ENCODE measurements around the gene INPP4A. TPM values are rescaled to one million over a fixed set of nuclear protein-coding genes. Genes with fewer than 3 reads are reported as not detected.

Gene INPP4A
- total and polyA plus RNA-seq, 2 of the 13 experiments (the other 11 are each of a cell fraction or from before 2014, with no cell fraction given): 10.1 to 10.9 TPM

DNA sequence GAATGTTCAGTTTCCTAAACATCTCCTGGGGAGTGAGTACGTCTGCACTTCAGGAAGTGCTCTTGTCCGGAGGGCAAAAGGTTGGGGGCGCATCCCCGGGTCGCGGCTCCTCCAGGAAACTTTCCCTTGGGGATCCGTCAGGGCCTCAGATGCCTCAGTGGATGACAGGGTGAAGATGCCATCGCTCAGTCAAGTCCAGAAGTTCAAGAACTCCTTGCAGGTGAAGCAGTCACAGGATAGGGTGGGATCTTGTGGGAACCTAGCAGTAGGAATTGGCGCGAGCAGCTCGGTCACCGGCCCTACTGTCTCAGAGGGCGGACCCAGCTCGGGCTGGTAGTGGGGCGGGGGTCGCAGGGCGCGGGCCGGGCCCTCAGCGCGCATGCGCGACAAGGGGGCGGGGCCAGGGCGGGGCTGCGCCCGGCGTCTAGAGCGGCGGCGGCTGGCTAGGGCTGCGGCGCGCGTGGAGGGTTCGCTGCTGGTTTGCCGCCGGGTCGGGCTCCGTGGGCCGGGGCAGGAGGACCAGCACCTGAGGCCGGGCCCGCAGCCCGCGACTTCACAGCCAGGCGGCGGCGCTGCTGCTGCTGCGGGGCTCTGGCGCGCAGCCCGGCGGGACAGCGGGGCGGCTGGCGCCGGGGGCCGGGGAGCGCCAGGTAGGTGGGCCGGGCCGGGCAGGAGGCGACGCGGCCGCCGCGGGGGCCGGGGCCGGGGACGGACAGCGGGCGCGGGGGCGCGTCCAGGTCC lies at the start of gene INPP4A (continued):
- no peak for TF ChIP-seq FOXJ3 (CRISPR knock-in tag; IDR thresholded peaks at IDR 0.05; ENCODE audit: borderline replicate concordance)
- 0 out of 2 replicates have a peak, but pooled peaks have one; percentile 18 for TF ChIP-seq ZFP36L2 (CRISPR knock-in tag; IDR thresholded peaks at IDR 0.05)
- TF ChIP-seq LRRFIP1 (CRISPR knock-in tag; conservative IDR thresholded peaks at IDR 0.05): no peak; the same call in 1 of the 2 replicates
- TF ChIP-seq KDM2A (CRISPR knock-in tag; IDR thresholded peaks at IDR 0.05; ENCODE audit: borderline replicate concordance, low read depth): 0 out of 2 replicates have a peak, but pooled peaks have one; percentile 24
- TF ChIP-seq, protein P1, sequence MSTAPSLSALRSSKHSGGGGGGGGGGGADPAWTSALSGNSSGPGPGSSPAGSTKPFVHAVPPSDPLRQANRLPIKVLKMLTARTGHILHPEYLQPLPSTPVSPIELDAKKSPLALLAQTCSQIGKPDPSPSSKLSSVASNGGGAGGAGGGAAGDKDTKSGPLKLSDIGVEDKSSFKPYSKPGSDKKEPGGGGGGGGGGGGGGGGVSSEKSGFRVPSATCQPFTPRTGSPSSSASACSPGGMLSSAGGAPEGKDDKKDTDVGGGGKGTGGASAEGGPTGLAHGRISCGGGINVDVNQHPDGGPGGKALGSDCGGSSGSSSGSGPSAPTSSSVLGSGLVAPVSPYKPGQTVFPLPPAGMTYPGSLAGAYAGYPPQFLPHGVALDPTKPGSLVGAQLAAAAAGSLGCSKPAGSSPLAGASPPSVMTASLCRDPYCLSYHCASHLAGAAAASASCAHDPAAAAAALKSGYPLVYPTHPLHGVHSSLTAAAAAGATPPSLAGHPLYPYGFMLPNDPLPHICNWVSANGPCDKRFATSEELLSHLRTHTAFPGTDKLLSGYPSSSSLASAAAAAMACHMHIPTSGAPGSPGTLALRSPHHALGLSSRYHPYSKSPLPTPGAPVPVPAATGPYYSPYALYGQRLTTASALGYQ (CRISPR knock-in tag; IDR thresholded peaks at IDR 0.05): no peak
- no peak for TF ChIP-seq RARG (CRISPR knock-in tag; IDR thresholded peaks at IDR 0.05; ENCODE audit: low read depth)
- no peak for TF ChIP-seq SMAD3 (CRISPR knock-in tag; IDR thresholded peaks at IDR 0.05)
- no peak for TF ChIP-seq THAP8 (CRISPR knock-in tag; IDR thresholded peaks at IDR 0.05; ENCODE audit: borderline replicate concordance)
- peak; percentile 50; the same call in 1 of the 2 replicates for TF ChIP-seq POLR2AphosphoS5 (IDR thresholded peaks at IDR 0.05; ENCODE audit: low read depth, low read length)
- TF ChIP-seq ISL2 (CRISPR knock-in tag; IDR thresholded peaks at IDR 0.05): 0 out of 2 replicates have a peak, but pooled peaks have one; percentile 28
- TF ChIP-seq, protein P2, sequence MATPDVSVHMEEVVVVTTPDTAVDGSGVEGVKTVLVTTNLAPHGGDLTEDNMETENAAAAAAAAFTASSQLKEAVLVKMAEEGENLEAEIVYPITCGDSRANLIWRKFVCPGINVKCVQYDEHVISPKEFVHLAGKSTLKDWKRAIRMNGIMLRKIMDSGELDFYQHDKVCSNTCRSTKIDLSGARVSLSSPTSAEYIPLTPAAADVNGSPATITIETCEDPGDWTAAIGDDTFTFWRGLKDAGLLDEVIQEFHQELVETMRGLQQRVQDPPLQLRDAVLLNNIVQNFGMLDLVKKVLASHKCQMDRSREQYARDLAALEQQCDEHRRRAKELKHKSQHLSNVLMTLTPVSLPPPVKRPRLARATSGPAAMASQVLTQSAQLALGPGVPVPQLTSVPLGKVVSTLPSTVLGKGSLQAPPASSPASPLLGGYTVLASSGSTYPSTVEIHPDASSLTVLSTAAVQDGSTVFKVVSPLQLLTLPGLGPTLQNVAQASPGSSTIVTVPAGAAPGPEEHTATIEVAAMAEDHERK (CRISPR knock-in tag; IDR thresholded peaks at IDR 0.05; ENCODE audit: low read depth): no peak
- 0 out of 2 replicates have a peak, but pooled peaks have one; percentile 30 for TF ChIP-seq ZBTB46 (CRISPR knock-in tag; IDR thresholded peaks at IDR 0.05; ENCODE audit: borderline replicate concordance)
- peak; percentile 44; the same call in 1 of the 2 replicates for TF ChIP-seq ZNF138 (CRISPR knock-in tag; IDR thresholded peaks at IDR 0.05; ENCODE audit: low read depth)
- TF ChIP-seq, protein P3, sequence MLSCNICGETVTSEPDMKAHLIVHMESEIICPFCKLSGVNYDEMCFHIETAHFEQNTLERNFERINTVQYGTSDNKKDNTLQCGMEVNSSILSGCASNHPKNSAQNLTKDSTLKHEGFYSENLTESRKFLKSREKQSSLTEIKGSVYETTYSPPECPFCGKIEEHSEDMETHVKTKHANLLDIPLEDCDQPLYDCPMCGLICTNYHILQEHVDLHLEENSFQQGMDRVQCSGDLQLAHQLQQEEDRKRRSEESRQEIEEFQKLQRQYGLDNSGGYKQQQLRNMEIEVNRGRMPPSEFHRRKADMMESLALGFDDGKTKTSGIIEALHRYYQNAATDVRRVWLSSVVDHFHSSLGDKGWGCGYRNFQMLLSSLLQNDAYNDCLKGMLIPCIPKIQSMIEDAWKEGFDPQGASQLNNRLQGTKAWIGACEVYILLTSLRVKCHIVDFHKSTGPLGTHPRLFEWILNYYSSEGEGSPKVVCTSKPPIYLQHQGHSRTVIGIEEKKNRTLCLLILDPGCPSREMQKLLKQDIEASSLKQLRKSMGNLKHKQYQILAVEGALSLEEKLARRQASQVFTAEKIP (CRISPR knock-in tag; IDR thresholded peaks at IDR 0.05; ENCODE audit: borderline replicate concordance): no peak
- TF ChIP-seq, protein P4, sequence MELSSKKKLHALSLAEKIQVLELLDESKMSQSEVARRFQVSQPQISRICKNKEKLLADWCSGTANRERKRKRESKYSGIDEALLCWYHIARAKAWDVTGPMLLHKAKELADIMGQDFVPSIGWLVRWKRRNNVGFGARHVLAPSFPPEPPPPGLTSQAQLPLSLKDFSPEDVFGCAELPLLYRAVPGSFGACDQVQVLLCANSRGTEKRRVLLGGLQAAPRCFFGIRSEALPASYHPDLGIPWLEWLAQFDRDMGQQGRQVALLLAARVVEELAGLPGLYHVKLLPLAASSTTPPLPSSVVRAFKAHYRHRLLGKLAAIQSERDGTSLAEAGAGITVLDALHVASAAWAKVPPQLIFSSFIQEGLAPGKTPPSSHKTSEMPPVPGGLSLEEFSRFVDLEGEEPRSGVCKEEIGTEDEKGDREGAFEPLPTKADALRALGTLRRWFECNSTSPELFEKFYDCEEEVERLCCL (CRISPR knock-in tag; IDR thresholded peaks at IDR 0.05; ENCODE audit: borderline replicate concordance): no peak
